ENCODE results near the gene COBL. TPM values are rescaled to one million over a fixed set of nuclear protein-coding genes. Genes with fewer than 3 reads are reported as not detected.

The COBL gene
- polyA plus RNA-seq, 3 donors = not detected

GRCh38 chr7:50977421-50977820 is 339.2 kb downstream of the COBL start:
- no peaks in the 10 kb centered on the region for H3K36me3 Mint-ChIP-seq
- no peak for DNase-seq
- no peak for TF ChIP-seq CTCF (IDR thresholded peaks at IDR 0.05)
- peaks cover 0 to 14% (median 6%) of the 10 kb centered on the region in 7 donors for H3K9me3 Mint-ChIP-seq
- no peaks in the 10 kb centered on the region for H4K20me1 ChIP-seq (ENCODE audit: insufficient read depth, low read length)
- H3K4me3 ChIP-seq (replicated peaks in 1 of 3; ENCODE audit: low read depth in 2 of 3, low read length in 3 of 3) = no peak overlapping the region
- H3K36me3 ChIP-seq (replicated peaks in 1 of 2; ENCODE audit: control insufficient read depth in 1 of 2, insufficient read depth in 2 of 2, low read length in 2 of 2) = no peaks in the 10 kb centered on the region
- no peak overlapping the region for H3K27ac Mint-ChIP-seq
- no peak overlapping the region for H3K4me2 ChIP-seq (replicated peaks; ENCODE audit: extremely low read depth, low read length, poor library complexity, severe bottlenecking)
- H3K27ac ChIP-seq (ENCODE audit: low read depth in 1 of 2, low read length in 2 of 2) = no peak overlapping the region
- H3K4me3 Mint-ChIP-seq = peak overlapping the region in 1 of 2 donors; percentile 39
- no peak overlapping the region for H2AFZ ChIP-seq (ENCODE audit: insufficient read depth, low read depth, low read length, poor library complexity, severe bottlenecking)
- intact Hi-C loops (cut with micrococcal nuclease) = no loop called here
- peaks cover 0 to 2% (median 0%) of the 10 kb centered on the region in 3 donors for H3K27me3 Mint-ChIP-seq (ENCODE audit: low read depth in 3 of 3)
- H3K9me3 ChIP-seq (replicated peaks in 1 of 2; ENCODE audit: control insufficient read depth in 1 of 2, insufficient read depth in 1 of 2, low read length in 2 of 2) = peaks cover 0 to 2% of the 10 kb centered on the region in 2 donors
- no peak overlapping the region for H3K9ac ChIP-seq (ENCODE audit: insufficient read depth, low read length, poor library complexity, severe bottlenecking)
- no peaks in the 10 kb centered on the region for H3K27me3 ChIP-seq (ENCODE audit: control insufficient read depth in 2 of 2, insufficient read depth in 2 of 2, low read length in 2 of 2)
- no peaks in the 10 kb centered on the region for H3K79me2 ChIP-seq (ENCODE audit: insufficient read depth, low read length)
- peaks cover 2% of the 10 kb centered on the region for H3K4me1 Mint-ChIP-seq
- no CpG with 5 or more reads among the region's 1 CpG for WGBS (ENCODE audit: insufficient coverage)
- no peaks in the 10 kb centered on the region for H3K4me1 ChIP-seq (ENCODE audit: control insufficient read depth in 1 of 2, insufficient read depth in 2 of 2, low read length in 2 of 2)

DNA sequence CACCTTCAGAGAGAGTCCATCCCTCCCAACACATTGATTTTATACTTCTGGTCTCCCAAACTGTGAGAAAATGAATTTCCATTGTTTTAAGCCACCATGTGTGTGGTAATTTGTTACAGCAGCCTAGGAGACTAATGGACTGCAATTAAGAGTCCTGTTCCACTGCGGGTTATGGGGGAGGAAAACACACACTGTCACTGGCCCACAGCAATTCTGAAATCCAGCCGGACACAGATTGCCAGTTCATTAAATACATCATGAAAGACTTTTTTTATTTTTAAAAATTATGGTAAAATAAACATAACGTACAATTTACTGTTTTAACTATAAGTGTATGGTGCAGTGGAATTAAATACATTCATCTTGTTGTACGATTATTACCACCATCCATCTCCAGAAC is 340.5 kb downstream of the COBL start:
- no peaks in the 10 kb centered on the region for H3K36me3 Mint-ChIP-seq
- H3K27me3 Mint-ChIP-seq (ENCODE audit: low read depth in 3 of 3) = no peaks in the 10 kb centered on the region
- no peak for DNase-seq
- no peaks in the 10 kb centered on the region for H3K4me1 ChIP-seq (ENCODE audit: control insufficient read depth in 1 of 2, insufficient read depth in 2 of 2, low read length in 2 of 2)
- no peak overlapping the region for H3K27ac Mint-ChIP-seq
- TF ChIP-seq CTCF (IDR thresholded peaks at IDR 0.05) = no peak
- H3K4me2 ChIP-seq (replicated peaks; ENCODE audit: extremely low read depth, low read length, poor library complexity, severe bottlenecking) = no peak overlapping the region
- H3K27me3 ChIP-seq (ENCODE audit: control insufficient read depth in 2 of 2, insufficient read depth in 2 of 2, low read length in 2 of 2) = no peaks in the 10 kb centered on the region
- no peaks in the 10 kb centered on the region for H4K20me1 ChIP-seq (ENCODE audit: insufficient read depth, low read length)
- peaks cover 2% of the 10 kb centered on the region for H3K4me1 Mint-ChIP-seq
- no peaks in the 10 kb centered on the region for H3K79me2 ChIP-seq (ENCODE audit: insufficient read depth, low read length)
- no CpG with 5 or more reads among the region's 4 CpGs for WGBS (ENCODE audit: insufficient coverage)
- H2AFZ ChIP-seq (ENCODE audit: insufficient read depth, low read depth, low read length, poor library complexity, severe bottlenecking) = no peak overlapping the region
- no peak overlapping the region for H3K4me3 ChIP-seq (replicated peaks in 1 of 3; ENCODE audit: low read depth in 2 of 3, low read length in 3 of 3)
- peaks cover 0 to 14% (median 6%) of the 10 kb centered on the region in 7 donors for H3K9me3 Mint-ChIP-seq
- no peaks in the 10 kb centered on the region for H3K36me3 ChIP-seq (replicated peaks in 1 of 2; ENCODE audit: control insufficient read depth in 1 of 2, insufficient read depth in 2 of 2, low read length in 2 of 2)
- no peak overlapping the region for H3K27ac ChIP-seq (ENCODE audit: low read depth in 1 of 2, low read length in 2 of 2)
- no peak overlapping the region for H3K9ac ChIP-seq (ENCODE audit: insufficient read depth, low read length, poor library complexity, severe bottlenecking)
- intact Hi-C loops (cut with micrococcal nuclease) = no loop called here
- H3K4me3 Mint-ChIP-seq = no peak overlapping the region
- H3K9me3 ChIP-seq (replicated peaks in 1 of 2; ENCODE audit: control insufficient read depth in 1 of 2, insufficient read depth in 1 of 2, low read length in 2 of 2) = peaks cover 0 to 2% of the 10 kb centered on the region in 2 donors

Measured in CD14-positive monocyte (primary cell).